Astrocyte (in vitro differentiated cells and primary cell): ENCODE measurements around the gene ZNF681. TPM values are rescaled to one million over a fixed set of nuclear protein-coding genes. Genes with fewer than 3 reads are reported as not detected.

Source experiments
- DNase-seq: peaks from one replicate; pipeline ENCODE4 v3.0.0-alpha.2; 2010; ENCODE audit warnings: low read depth
- FAIRE-seq: peaks from 2 replicates; lab custom pipeline; 2011; peaks lifted over from hg19 to GRCh38; lab: Jason Lieb, UNC
- H2AFZ ChIP-seq: 2 replicates; pipeline ENCODE4 v1.6.0; 2012; ENCODE audit warnings: low read depth, low read length, inconsistent platforms
- H3K27ac ChIP-seq: 2 replicates; pipeline ENCODE4 v1.5.1; 2011; ENCODE audit warnings: low read depth, low read length, inconsistent platforms
- H3K27me3 ChIP-seq: 2 replicates; pipeline ENCODE4 v1.6.0; 2011; ENCODE audit warnings: low read length, inconsistent platforms; ENCODE audit not compliant: insufficient read depth
- H3K36me3 ChIP-seq: 2 replicates; pipeline ENCODE4 v1.5.1; 2011; ENCODE audit warnings: low read length, inconsistent platforms; ENCODE audit not compliant: insufficient read depth
- H3K4me1 ChIP-seq: 2 replicates; pipeline ENCODE4 v1.5.1; 2011; ENCODE audit warnings: low read length, inconsistent platforms; ENCODE audit not compliant: insufficient read depth
- H3K4me2 ChIP-seq: 2 replicates; pipeline ENCODE4 v1.6.0; 2012; ENCODE audit warnings: low read length, inconsistent platforms
- H3K4me3 ChIP-seq: 2 replicates; pipeline ENCODE4 v1.5.1; 2011; ENCODE audit warnings: low read depth, mild to moderate bottlenecking, low read length, inconsistent platforms; ENCODE audit not compliant: insufficient read depth
- H3K79me2 ChIP-seq: 2 replicates; pipeline ENCODE4 v1.6.0; 2012; ENCODE audit warnings: mild to moderate bottlenecking, low read length, inconsistent platforms; ENCODE audit not compliant: insufficient read depth
- H3K9ac ChIP-seq: 2 replicates; pipeline ENCODE4 v1.6.0; 2012; ENCODE audit warnings: mild to moderate bottlenecking, low read length, inconsistent platforms
- H3K9me3 ChIP-seq: 2 replicates; pipeline ENCODE4 v1.5.1; 2012; ENCODE audit warnings: low read depth, mild to moderate bottlenecking, low read length, inconsistent platforms; ENCODE audit not compliant: insufficient read depth
- H4K20me1 ChIP-seq: 2 replicates; pipeline ENCODE4 v1.6.0; 2012; ENCODE audit warnings: low read length, inconsistent platforms; ENCODE audit not compliant: insufficient read depth
- H3K27ac Mint-ChIP-seq: one replicate; pipeline ENCODE4 v1.8.0; 2021; ENCODE audit warnings: mild to moderate bottlenecking, mixed read lengths; ENCODE audit not compliant: unreplicated experiment
- H3K27me3 Mint-ChIP-seq: one replicate; pipeline ENCODE4 v1.8.0; 2021; ENCODE audit warnings: low read depth, mixed read lengths; ENCODE audit not compliant: unreplicated experiment
- H3K36me3 Mint-ChIP-seq: one replicate; pipeline ENCODE4 v1.8.0; 2021; ENCODE audit warnings: low read depth, mixed read lengths; ENCODE audit not compliant: unreplicated experiment
- H3K4me1 Mint-ChIP-seq: one replicate; pipeline ENCODE4 v1.8.0; 2021; ENCODE audit warnings: low read depth, mixed read lengths; ENCODE audit not compliant: unreplicated experiment
- H3K4me3 Mint-ChIP-seq: one replicate; pipeline ENCODE4 v1.8.0; 2021; ENCODE audit warnings: mild to moderate bottlenecking, moderate library complexity, mixed read lengths; ENCODE audit not compliant: unreplicated experiment
- H3K9me3 Mint-ChIP-seq: one replicate; pipeline ENCODE4 v1.8.0; 2021; ENCODE audit warnings: mild to moderate bottlenecking, mixed read lengths; ENCODE audit not compliant: unreplicated experiment
- CTCF ChIP-seq: IDR thresholded peaks from 2 replicates; pipeline ENCODE4 v1.5.1; 2011; ENCODE audit warnings: low read depth, mild to moderate bottlenecking, inconsistent platforms, low read length, moderate library complexity; ENCODE audit not compliant: insufficient read depth
- EZH2 ChIP-seq: IDR thresholded peaks from 2 replicates; pipeline ENCODE4 v1.6.1; 2012; ENCODE audit warnings: mild to moderate bottlenecking, low read length, inconsistent platforms; ENCODE audit not compliant: insufficient read depth
- total RNA-seq: library from RNA; stranded (reverse); gene quantifications from 2 replicates; pipeline ENCODE4 v1.2.1, GENCODE V29; 2021

Gene ZNF681
- total RNA-seq, 1 donor from 2014 or later: 3.1 TPM

DNA sequence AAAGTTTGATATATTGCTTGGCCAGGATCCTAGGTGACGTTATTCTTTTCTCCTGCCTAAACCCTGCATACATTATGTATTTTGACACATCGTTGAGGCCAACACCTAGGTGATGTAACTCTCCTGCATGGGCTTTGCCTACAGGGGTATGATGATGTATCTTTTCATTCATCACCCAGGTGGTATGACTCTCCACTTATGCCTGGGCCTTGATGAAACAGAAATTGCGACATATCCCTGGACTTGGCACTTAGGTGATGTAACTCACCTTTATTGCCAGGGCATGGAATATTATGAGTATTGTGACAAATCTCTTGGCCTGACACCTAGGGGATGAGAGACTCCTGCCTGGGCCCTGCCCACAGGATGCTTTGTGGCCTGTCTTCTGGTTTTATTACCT lies 18.5 kb upstream of the ZNF681 start:
- H3K27me3 ChIP-seq: no peaks in the 10 kb centered on the region
- H3K4me1 ChIP-seq: no peaks in the 10 kb centered on the region
- H4K20me1 ChIP-seq: no peaks in the 10 kb centered on the region
- no peak overlapping the region for H3K27ac ChIP-seq
- Mint-ChIP-seq H3K4me1 (no peaks in the 10 kb centered on the region), H3K9me3 (peaks cover 6% of the 10 kb centered on the region), H3K4me3 (no peak overlapping the region), H3K36me3 (peaks cover 30% of the 10 kb centered on the region), H3K27me3 (no peaks in the 10 kb centered on the region), H3K27ac (no peak overlapping the region)
- FAIRE-seq (no peak), DNase-seq (no peak)
- no peak overlapping the region for H3K4me3 ChIP-seq
- H2AFZ ChIP-seq: no peak overlapping the region
- TF ChIP-seq CTCF (no peak), EZH2 (no peak)
- no peaks in the 10 kb centered on the region for H3K79me2 ChIP-seq
- H3K9ac ChIP-seq: no peak overlapping the region
- no peaks in the 10 kb centered on the region for H3K9me3 ChIP-seq
- no peaks in the 10 kb centered on the region for H3K36me3 ChIP-seq
- no peak overlapping the region for H3K4me2 ChIP-seq

DNA sequence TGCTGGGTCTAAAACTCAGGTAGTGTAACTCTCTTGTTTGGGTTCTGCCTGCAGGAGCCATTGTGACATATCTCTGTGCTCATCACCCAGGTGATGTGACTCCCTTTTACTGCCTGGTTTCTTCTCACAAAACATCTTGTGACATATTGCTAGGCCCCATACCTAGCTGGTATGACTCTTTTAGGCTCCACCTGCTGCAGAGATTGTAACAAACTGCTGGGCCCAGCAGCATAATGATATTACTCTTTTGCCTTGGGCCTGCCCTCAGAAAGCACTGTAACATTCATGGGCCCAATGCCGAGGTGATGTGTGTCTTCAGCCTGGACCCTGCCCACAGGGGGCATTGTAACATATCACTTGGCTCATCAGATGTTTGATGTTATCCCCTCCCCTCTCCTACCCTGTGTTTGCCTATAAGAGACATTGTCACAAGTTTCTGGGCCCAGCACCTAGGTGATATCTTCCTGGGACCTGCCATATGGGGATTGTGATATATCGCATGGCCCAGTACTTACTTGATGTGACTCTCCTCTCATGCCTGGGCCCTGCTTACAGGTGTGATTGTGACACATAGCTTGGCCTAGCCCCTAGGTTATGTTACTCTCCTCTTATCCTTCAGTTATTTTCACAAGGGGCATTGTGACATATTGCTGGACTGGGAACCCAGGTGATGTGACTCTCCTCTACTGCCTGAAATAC lies 18.0 kb upstream of the ZNF681 start:
- TF ChIP-seq EZH2: no peak
- TF ChIP-seq CTCF: no peak
- no peak overlapping the region for H3K27ac Mint-ChIP-seq

DNA sequence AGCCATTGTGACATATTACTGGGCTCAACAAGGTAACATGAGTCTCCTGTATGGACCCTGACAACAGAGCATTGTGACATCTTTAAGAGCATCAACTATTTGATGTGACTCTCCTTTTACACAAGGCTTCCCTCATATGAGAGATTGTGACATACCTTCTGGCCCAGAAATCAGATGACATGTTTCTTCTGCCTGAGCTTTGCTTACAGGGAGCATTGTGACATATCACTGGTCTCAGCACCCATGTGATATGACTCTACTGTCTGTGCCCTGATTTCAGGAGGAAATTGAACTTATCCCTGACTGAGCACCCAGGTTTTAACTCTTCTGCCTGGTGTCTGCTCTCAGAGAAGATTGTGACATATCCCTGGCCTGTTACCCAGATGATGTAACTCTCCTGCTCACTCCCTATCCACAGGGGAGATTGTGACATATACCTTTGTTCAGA lies 15.9 kb upstream of the ZNF681 start:
- H3K36me3 Mint-ChIP-seq: peaks cover 17% of the 10 kb centered on the region
- Histone ChIP-seq H3K4me1 (no peaks in the 10 kb centered on the region), H3K27me3 (no peaks in the 10 kb centered on the region), H3K9ac (no peak overlapping the region), H3K79me2 (no peaks in the 10 kb centered on the region), H3K4me2 (no peak overlapping the region), H3K4me3 (no peak overlapping the region), H3K27ac (no peak overlapping the region), H4K20me1 (no peaks in the 10 kb centered on the region), H2AFZ (no peak overlapping the region), H3K36me3 (no peaks in the 10 kb centered on the region), H3K9me3 (no peaks in the 10 kb centered on the region)
- FAIRE-seq: no peak
- H3K9me3 Mint-ChIP-seq: no peaks in the 10 kb centered on the region
- DNase-seq: no peak
- no peak for TF ChIP-seq CTCF
- TF ChIP-seq EZH2: no peak
- no peak overlapping the region for H3K27ac Mint-ChIP-seq
- no peaks in the 10 kb centered on the region for H3K27me3 Mint-ChIP-seq
- H3K4me1 Mint-ChIP-seq: peaks cover 2% of the 10 kb centered on the region
- H3K4me3 Mint-ChIP-seq: no peak overlapping the region

More for the DNA sequence above, 18.0 kb upstream of the ZNF681 start:
- H3K9ac ChIP-seq: no peak overlapping the region
- H4K20me1 ChIP-seq: no peaks in the 10 kb centered on the region
- Mint-ChIP-seq H3K9me3 (peaks cover 2% of the 10 kb centered on the region), H3K27me3 (no peaks in the 10 kb centered on the region), H3K4me1 (no peaks in the 10 kb centered on the region), H3K36me3 (peaks cover 25% of the 10 kb centered on the region), H3K4me3 (no peak overlapping the region)
- H3K79me2 ChIP-seq: no peaks in the 10 kb centered on the region
- H3K27ac ChIP-seq: no peak overlapping the region
- DNase-seq: no peak
- no peak overlapping the region for H3K4me3 ChIP-seq
- no peaks in the 10 kb centered on the region for H3K4me1 ChIP-seq
- no peak overlapping the region for H3K4me2 ChIP-seq
- no peak for FAIRE-seq
- H3K36me3 ChIP-seq: no peaks in the 10 kb centered on the region
- H3K27me3 ChIP-seq: no peaks in the 10 kb centered on the region
- H3K9me3 ChIP-seq: no peaks in the 10 kb centered on the region
- H2AFZ ChIP-seq: no peak overlapping the region
